A673 (cell line): ENCODE measurements around the gene STYX. TPM values are rescaled to one million over a fixed set of nuclear protein-coding genes. Genes with fewer than 3 reads are reported as not detected.

Experiments
- BruUV-seq: library from RNA; stranded (reverse); fragments of 400-500 nt; replicated peaks from 2 replicates; lab custom pipeline; 2021; lab: Mats Ljungman, UMichigan
- CTCF ChIA-PET: fragments of 300-600 bp; sonication (Branson Sonifier 250); formaldehyde crosslinking; loops from one replicate; lab custom pipeline; 2022; ENCODE audit warnings: antibody characterized with exemption; lab: Charles Lee
- POLR2A ChIA-PET: fragments of 300-600 bp; sonication (Branson Sonifier 250); formaldehyde crosslinking; loops from one replicate; lab custom pipeline; 2022; ENCODE audit warnings: antibody characterized with exemption; ENCODE audit not compliant: low non-redundant PET; lab: Charles Lee
- DNase-seq: peaks from one replicate; pipeline ENCODE4 v3.0.0-alpha.2; 2015; ENCODE audit warnings: low spot score
- H3K27ac ChIP-seq: fragments of 200-600 bp; sonication (generic); 2 replicates; pipeline ENCODE4 v1.5.1; 2016; ENCODE audit warnings: mixed run types, low read depth, mild to moderate bottlenecking, mixed read lengths, antibody characterized with exemption, low read length; ENCODE audit not compliant: poor library complexity, severe bottlenecking
- H3K27me3 ChIP-seq: fragments of 200-600 bp; sonication (generic); replicated peaks from 2 replicates; pipeline ENCODE4 v1.6.1; 2017; ENCODE audit warnings: mixed run types, low read depth, mild to moderate bottlenecking, mixed read lengths, antibody characterized with exemption, low read length; ENCODE audit not compliant: insufficient read depth, poor library complexity
- H3K36me3 ChIP-seq: fragments of 200-600 bp; sonication (generic); 2 replicates; pipeline ENCODE4 v1.6.1; 2016; ENCODE audit warnings: mixed run types, mild to moderate bottlenecking, mixed read lengths, antibody characterized with exemption, low read length; ENCODE audit not compliant: insufficient read depth, poor library complexity, severe bottlenecking
- H3K4me1 ChIP-seq: fragments of 200-600 bp; sonication (generic); 2 replicates; pipeline ENCODE4 v1.6.1; 2017; ENCODE audit warnings: mixed run types, mild to moderate bottlenecking, mixed read lengths, antibody characterized with exemption, low read length; ENCODE audit not compliant: insufficient read depth, poor library complexity, severe bottlenecking
- H3K4me3 ChIP-seq: fragments of 200-600 bp; sonication (generic); 2 replicates; pipeline ENCODE4 v1.5.1; 2016; ENCODE audit warnings: low read depth, mixed run types, mild to moderate bottlenecking, mixed read lengths, low read length; ENCODE audit not compliant: poor library complexity, severe bottlenecking
- H3K9me3 ChIP-seq: fragments of 200-600 bp; sonication (generic); 2 replicates; pipeline ENCODE4 v1.6.1; 2016; ENCODE audit warnings: mixed run types, low read depth, mild to moderate bottlenecking, mixed read lengths, antibody characterized with exemption, low read length; ENCODE audit not compliant: poor library complexity, severe bottlenecking
- EZH2 ChIP-seq: fragments of 200-600 bp; sonication (generic); IDR thresholded peaks from 2 replicates; pipeline ENCODE4 v1.6.1; 2017; ENCODE audit warnings: borderline replicate concordance, low read depth, mild to moderate bottlenecking, mixed read lengths, antibody characterized with exemption, low read length; ENCODE audit not compliant: poor library complexity, severe bottlenecking
- intact Hi-C: fragments of 100-400 bp; cut with micrococcal nuclease; formaldehyde crosslinking; loops from one replicate; pipeline ENCODE4 v1.10.0; 2022; ENCODE audit not compliant: unreplicated experiment
- total RNA-seq: library from RNA; stranded (reverse); gene quantifications from 2 replicates; pipeline ENCODE4 v1.2.3, GENCODE V29; 2021
- TF ChIP-seq, protein P1 (sequence below): fragments of 300-800, 200-600 bp; sonication (generic); conservative IDR thresholded peaks from 2 replicates; pipeline ENCODE4 v1.5.1; 2017; ENCODE audit warnings: low read depth, mild to moderate bottlenecking, antibody characterized with exemption, low read length, moderate library complexity, mixed read lengths

Gene STYX
- total RNA-seq, 1 experiment from 2014 or later: 9.4 TPM

DNA sequence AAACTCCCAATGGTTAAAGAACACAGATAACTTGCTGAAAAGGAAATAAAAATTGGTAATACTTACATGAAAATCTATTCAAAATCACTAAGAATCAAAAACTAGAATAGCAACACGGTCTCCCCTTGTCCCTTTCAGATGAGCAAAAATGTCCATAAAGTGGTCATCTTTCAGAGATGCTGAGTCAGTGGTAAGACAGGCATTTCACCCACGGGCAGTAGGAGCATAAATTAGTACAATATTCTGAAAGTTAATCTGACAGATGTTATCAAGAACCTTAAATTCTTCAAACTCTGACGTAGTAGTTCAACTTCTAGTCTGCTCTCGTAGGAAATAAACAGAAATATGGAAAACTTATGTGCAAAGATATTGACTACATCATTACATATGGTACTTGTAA lies 94.5 kb downstream of the STYX start:
- Histone ChIP-seq H3K27ac (no peak overlapping the region), H3K4me3 (no peak overlapping the region), H3K36me3 (no peaks in the 10 kb centered on the region), H3K9me3 (no peaks in the 10 kb centered on the region), H3K4me1 (peaks cover 13% of the 10 kb centered on the region), H3K27me3 (no peaks in the 10 kb centered on the region)
- BruUV-seq: no TSS peak
- ChIA-PET POLR2A (no interaction called here), CTCF (interaction anchor here (1.6 kb wide), 1 partner anchor 136 kb away, joined by 7 read pairs; no protein-coding TSS in a partner anchor)
- no peak for TF ChIP-seq EZH2
- TF ChIP-seq, protein P1, sequence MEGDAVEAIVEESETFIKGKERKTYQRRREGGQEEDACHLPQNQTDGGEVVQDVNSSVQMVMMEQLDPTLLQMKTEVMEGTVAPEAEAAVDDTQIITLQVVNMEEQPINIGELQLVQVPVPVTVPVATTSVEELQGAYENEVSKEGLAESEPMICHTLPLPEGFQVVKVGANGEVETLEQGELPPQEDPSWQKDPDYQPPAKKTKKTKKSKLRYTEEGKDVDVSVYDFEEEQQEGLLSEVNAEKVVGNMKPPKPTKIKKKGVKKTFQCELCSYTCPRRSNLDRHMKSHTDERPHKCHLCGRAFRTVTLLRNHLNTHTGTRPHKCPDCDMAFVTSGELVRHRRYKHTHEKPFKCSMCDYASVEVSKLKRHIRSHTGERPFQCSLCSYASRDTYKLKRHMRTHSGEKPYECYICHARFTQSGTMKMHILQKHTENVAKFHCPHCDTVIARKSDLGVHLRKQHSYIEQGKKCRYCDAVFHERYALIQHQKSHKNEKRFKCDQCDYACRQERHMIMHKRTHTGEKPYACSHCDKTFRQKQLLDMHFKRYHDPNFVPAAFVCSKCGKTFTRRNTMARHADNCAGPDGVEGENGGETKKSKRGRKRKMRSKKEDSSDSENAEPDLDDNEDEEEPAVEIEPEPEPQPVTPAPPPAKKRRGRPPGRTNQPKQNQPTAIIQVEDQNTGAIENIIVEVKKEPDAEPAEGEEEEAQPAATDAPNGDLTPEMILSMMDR: no peak
- intact Hi-C loops: no loop called here
- DNase-seq: no peak

Other genes with a start within 250 kb of the STYX start
- 3.4 and 4.8 TPM in 2 replicates for gene TXNDC16, start 177.7 kb upstream of the STYX start, total RNA-seq
- gene GPR137C, start 177.3 kb upstream of the STYX start, total RNA-seq: 2.4 and 2.8 TPM in 2 replicates
- 45.9 and 52.1 TPM in 2 replicates for gene ERO1A, start 34.6 kb upstream of the STYX start, total RNA-seq
- gene PSMC6, start 23.0 kb upstream of the STYX start, total RNA-seq: 177 and 190 TPM in 2 replicates
- 33.9 and 34.4 TPM in 2 replicates for gene GNPNAT1, start 61.4 kb downstream of the STYX start, total RNA-seq
- 38.3 and 48.0 TPM in 2 replicates for gene FERMT2, start 220.9 kb downstream of the STYX start, total RNA-seq